K562 (cell line): ENCODE data around the gene ORAI3. TPM values are rescaled to one million over a fixed set of nuclear protein-coding genes. Genes with fewer than 3 reads are reported as not detected.

Experiments
- FIP1L1 ChIP-seq: fragments of 200-400 bp; formaldehyde crosslinking; IDR thresholded peaks from 2 replicates; pipeline ENCODE4 v1.6.1; 2018; ENCODE audit warnings: mild to moderate bottlenecking, low read depth, low read length; ENCODE audit not compliant: poor library complexity, severe bottlenecking
- FOXA1 ChIP-seq: fragments of 450-650 bp; IDR thresholded peaks from 2 replicates; pipeline ENCODE4 v1.6.1; 2016; ENCODE audit warnings: mild to moderate bottlenecking, borderline replicate concordance
- GTF2E2 ChIP-seq: fragments of 200-800 bp; sonication (Bioruptor generic); IDR thresholded peaks from 2 replicates; pipeline ENCODE4 v1.6.1; 2016; ENCODE audit warnings: missing genetic modification characterization, missing compliant biosample characterization
- MBD2 ChIP-seq: sonication (generic); IDR thresholded peaks from 2 replicates; pipeline ENCODE4 v1.6.1; 2016; ENCODE audit warnings: low read depth, borderline replicate concordance
- POLR2A ChIP-seq: fragments of 450-650 bp; conservative IDR thresholded peaks from 2 replicates; pipeline ENCODE4 v1.6.1; 2016
- PTRF ChIP-seq: fragments of 450-650 bp; IDR thresholded peaks from 2 replicates; pipeline ENCODE4 v1.6.1; 2016; ENCODE audit warnings: mild to moderate bottlenecking, missing genetic modification characterization, missing compliant biosample characterization
- polyA plus RNA-seq, 8 experiments: library from polyadenylated mRNA; depleted of rRNA in 4 of 8; stranded (reverse) in 5 of 8; unstranded in 3 of 8; fragments of >200 nt; fragmentation: Nextera tagmentation in 2 of 8; fragmentation: Illumina TruSeq in 1 of 8; extraction: Ambion mirVana in 2 of 8; extraction: Trizol in 1 of 8; gene quantifications; 2 replicates each; pipeline versions ENCODE4 v1.2.1 to v1.2.3, GENCODE V29; 2011 to 2014; ENCODE audit warnings: inconsistent platforms in 1 of 8, missing spikeins in 1 of 8
- total RNA-seq, 7 experiments: library from RNA; depleted of rRNA in 6 of 7; stranded (reverse); fragments of >200 nt in 6 of 7; fragmentation: Illumina TruSeq in 2 of 7; extraction: Trizol in 2 of 7; gene quantifications; 2 replicates each; pipeline versions ENCODE4 v1.2.1 to v1.2.3, GENCODE V29; 2011 to 2021; ENCODE audit warnings: low replicate concordance in 1 of 7
- TF ChIP-seq, protein P1 (sequence below), 3 experiments: IDR thresholded peaks in 2 of 3; conservative IDR thresholded peaks in 1 of 3; 2 replicates each; pipeline ENCODE4 v1.5.1; 2011 to 2012; ENCODE audit warnings: low read length in 3 of 3, mild to moderate bottlenecking in 3 of 3, control low read depth in 2 of 3, improper control_type of control experiment in 1 of 3, inconsistent platforms in 1 of 3, low read depth in 1 of 3, mixed read lengths in 1 of 3, moderate library complexity in 1 of 3; ENCODE audit not compliant: insufficient read depth in 2 of 3
- TF ChIP-seq, protein P2 (sequence below): fragments of 250-450 bp; sonication (Bioruptor Pico); IDR thresholded peaks from 2 replicates; pipeline ENCODE4 v1.4.0; 2020; ENCODE audit warnings: borderline replicate concordance
- TF ChIP-seq, protein P3 (sequence below): fragments of 450-650 bp; IDR thresholded peaks from 2 replicates; pipeline ENCODE4 v1.6.1; 2016; ENCODE audit warnings: borderline replicate concordance
- TF ChIP-seq, protein P4 (sequence below), 2 experiments: fragments of 450-650 bp; IDR thresholded peaks; 2 replicates each; pipeline ENCODE4 v1.6.1; 2016; ENCODE audit warnings: mild to moderate bottlenecking in 2 of 2, borderline replicate concordance in 1 of 2, low read depth in 1 of 2, moderate library complexity in 1 of 2

Gene ORAI3
- total and polyA plus RNA-seq, 9 of the 15 experiments (the other 6 are each of a cell fraction or from before 2014, with no cell fraction given) = 4.9 to 23.3 (median 14.1) TPM

DNA sequence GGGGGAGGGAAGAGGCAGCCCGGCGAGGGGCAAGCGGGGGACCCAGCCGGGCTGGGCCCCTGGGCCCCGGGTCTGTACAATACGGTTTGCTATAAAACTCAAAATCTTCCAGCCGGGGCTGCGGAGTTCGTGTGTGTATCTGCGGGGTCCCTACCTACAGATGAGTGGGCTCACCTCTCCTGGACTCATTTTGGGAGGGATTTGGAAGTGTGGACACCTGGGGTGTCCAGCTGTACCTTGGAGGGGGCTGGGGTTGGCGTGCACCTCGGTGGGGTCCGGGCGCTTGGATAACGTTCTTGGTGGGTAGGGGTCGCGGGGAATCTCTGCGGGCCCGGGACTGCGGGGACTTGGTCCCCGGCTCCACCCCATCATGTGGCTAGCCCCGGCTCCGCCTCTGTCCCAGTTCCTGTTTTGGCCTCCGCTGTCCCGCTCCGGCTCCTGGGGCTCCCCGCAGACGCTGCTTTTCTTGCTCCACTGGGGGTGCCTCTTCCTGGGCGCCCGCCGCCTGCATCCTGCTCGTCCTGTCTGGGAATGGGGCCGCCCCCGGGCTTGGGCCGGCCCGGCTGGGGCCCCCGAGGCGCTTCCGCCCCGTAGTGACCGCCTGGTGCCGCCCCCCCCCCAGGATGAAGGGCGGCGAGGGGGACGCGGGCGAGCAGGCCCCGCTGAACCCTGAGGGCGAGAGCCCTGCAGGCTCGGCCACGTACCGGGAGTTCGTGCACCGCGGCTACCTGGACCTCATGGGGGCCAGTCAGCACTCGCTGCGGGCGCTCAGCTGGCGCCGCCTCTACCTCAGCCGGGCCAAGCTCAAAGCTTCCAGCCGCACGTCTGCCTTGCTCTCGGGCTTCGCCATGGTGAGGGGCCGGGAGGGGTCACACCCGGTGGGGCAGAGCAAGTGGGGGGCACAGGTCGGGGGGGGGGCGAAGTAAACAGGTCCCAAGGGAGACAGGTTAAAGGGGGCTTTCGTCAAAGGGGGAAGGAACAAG lies at the start of gene ORAI3 (continued):
- TF ChIP-seq, protein P1, sequence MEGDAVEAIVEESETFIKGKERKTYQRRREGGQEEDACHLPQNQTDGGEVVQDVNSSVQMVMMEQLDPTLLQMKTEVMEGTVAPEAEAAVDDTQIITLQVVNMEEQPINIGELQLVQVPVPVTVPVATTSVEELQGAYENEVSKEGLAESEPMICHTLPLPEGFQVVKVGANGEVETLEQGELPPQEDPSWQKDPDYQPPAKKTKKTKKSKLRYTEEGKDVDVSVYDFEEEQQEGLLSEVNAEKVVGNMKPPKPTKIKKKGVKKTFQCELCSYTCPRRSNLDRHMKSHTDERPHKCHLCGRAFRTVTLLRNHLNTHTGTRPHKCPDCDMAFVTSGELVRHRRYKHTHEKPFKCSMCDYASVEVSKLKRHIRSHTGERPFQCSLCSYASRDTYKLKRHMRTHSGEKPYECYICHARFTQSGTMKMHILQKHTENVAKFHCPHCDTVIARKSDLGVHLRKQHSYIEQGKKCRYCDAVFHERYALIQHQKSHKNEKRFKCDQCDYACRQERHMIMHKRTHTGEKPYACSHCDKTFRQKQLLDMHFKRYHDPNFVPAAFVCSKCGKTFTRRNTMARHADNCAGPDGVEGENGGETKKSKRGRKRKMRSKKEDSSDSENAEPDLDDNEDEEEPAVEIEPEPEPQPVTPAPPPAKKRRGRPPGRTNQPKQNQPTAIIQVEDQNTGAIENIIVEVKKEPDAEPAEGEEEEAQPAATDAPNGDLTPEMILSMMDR (IDR thresholded peaks at IDR 0.05 in 2 of 3, conservative IDR thresholded peaks at IDR 0.05 in 1 of 3; ENCODE audit: insufficient read depth in 2 of 3, low read depth in 1 of 3, low read length in 3 of 3) = no peak
- TF ChIP-seq FIP1L1 (peak; percentile 64), MBD2 (no peak), POLR2A (peak; percentile 73), PTRF (tag) (no peak), FOXA1 (no peak), GTF2E2 (tag) (peak; percentile 89)
- TF ChIP-seq, protein P2, sequence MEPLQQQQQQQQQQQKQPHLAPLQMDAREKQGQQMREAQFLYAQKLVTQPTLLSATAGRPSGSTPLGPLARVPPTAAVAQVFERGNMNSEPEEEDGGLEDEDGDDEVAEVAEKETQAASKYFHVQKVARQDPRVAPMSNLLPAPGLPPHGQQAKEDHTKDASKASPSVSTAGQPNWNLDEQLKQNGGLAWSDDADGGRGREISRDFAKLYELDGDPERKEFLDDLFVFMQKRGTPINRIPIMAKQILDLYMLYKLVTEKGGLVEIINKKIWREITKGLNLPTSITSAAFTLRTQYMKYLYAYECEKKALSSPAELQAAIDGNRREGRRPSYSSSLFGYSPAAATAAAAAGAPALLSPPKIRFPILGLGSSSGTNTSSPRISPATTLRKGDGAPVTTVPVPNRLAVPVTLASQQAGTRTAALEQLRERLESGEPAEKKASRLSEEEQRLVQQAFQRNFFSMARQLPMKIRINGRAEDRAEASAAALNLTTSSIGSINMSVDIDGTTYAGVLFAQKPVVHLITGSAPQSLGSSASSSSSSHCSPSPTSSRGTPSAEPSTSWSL (CRISPR knock-in tag) = no peak
- TF ChIP-seq, protein P3, sequence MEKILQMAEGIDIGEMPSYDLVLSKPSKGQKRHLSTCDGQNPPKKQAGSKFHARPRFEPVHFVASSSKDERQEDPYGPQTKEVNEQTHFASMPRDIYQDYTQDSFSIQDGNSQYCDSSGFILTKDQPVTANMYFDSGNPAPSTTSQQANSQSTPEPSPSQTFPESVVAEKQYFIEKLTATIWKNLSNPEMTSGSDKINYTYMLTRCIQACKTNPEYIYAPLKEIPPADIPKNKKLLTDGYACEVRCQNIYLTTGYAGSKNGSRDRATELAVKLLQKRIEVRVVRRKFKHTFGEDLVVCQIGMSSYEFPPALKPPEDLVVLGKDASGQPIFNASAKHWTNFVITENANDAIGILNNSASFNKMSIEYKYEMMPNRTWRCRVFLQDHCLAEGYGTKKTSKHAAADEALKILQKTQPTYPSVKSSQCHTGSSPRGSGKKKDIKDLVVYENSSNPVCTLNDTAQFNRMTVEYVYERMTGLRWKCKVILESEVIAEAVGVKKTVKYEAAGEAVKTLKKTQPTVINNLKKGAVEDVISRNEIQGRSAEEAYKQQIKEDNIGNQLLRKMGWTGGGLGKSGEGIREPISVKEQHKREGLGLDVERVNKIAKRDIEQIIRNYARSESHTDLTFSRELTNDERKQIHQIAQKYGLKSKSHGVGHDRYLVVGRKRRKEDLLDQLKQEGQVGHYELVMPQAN = no peak
- TF ChIP-seq, protein P4, sequence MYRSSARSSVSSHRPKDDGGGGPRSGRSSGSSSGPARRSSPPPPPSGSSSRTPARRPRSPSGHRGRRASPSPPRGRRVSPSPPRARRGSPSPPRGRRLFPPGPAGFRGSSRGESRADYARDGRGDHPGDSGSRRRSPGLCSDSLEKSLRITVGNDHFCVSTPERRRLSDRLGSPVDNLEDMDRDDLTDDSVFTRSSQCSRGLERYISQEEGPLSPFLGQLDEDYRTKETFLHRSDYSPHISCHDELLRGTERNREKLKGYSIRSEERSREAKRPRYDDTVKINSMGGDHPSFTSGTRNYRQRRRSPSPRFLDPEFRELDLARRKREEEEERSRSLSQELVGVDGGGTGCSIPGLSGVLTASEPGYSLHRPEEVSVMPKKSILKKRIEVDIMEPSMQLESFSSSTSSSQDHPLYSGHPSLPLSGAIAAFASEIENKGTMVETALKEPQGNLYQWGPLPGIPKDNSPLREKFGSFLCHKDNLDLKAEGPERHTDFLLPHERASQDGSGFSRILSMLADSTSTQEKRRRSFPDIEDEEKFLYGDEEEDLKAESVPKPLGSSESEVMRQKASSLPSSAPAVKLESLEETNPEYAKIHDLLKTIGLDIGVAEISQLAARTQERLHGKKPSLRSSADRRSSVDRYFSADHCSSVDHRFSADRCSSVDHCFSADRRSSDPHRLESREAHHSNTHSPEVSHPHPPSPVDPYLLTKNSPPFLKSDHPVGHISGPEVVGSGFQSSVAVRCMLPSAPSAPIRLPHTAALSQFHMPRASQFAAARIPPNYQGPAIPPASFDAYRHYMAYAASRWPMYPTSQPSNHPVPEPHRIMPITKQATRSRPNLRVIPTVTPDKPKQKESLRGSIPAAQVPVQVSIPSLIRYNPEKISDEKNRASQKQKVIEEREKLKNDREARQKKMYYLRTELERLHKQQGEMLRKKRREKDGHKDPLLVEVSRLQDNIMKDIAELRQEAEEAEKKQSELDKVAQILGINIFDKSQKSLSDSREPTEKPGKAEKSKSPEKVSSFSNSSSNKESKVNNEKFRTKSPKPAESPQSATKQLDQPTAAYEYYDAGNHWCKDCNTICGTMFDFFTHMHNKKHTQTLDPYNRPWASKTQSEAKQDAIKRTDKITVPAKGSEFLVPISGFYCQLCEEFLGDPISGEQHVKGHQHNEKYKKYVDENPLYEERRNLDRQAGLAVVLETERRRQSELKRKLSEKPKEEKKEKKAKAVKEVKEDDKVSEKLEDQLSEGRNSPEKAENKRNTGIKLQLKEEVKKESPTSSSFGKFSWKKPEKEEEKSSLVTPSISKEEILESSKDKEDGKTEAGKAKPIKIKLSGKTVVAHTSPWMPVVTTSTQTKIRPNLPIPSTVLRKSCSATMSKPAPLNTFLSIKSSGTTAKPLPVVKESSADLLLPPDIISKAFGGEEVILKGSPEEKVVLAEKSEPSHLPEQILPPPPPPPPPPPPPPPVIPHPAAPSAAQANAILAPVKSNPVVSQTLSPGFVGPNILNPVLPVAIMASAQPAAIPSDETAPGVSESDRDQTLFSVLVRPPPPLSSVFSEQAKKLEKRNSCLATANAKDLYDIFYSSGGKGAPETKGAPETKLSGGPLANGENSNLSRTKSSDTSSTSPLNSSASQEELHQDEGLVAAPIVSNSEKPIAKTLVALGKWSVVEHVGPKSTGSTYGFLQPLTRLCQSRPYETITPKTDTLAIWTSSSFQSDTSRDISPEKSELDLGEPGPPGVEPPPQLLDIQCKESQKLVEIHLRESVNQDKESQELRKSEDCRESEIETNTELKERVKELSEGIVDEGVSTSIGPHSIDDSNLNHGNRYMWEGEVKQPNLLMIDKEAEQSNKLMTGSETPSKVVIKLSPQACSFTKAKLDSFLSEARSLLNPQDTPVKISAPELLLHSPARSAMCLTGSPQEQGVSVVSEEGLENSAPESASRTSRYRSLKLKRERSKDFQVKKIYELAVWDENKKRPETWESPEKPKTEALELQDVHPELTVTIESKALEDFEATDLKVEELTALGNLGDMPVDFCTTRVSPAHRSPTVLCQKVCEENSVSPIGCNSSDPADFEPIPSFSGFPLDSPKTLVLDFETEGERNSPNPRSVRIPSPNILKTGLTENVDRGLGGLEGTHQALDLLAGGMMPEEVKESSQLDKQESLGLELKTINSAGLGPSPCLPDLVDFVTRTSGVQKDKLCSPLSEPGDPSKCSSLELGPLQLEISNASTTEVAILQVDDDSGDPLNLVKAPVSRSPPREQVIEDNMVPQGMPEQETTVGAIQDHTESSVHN (IDR thresholded peaks at IDR 0.05; ENCODE audit: borderline replicate concordance in 1 of 2, low read depth in 1 of 2) = no peak
